DOHH2 (cell line): ENCODE data around the gene KCNN3.
A peak's percentile ranks its signal among the peaks of the same experiment; 100 is the strongest.

Source experiments
- H3F3A ChIP-seq: fragments of 200-600 bp; sonication (generic), shearing (Covaris generic); 2 replicates; pipeline ENCODE4 v1.6.0; 2016; ENCODE audit warnings: antibody characterized with exemption, mild to moderate bottlenecking; ENCODE audit not compliant: control insufficient read depth, insufficient read depth
- H3K27ac ChIP-seq: fragments of 200-600 bp; sonication (generic); 2 replicates; pipeline ENCODE4 v1.5.1; 2014; ENCODE audit warnings: low read depth, mild to moderate bottlenecking, low read length, moderate library complexity
- H3K27me3 ChIP-seq: fragments of 200-600 bp; sonication (generic); 2 replicates; pipeline ENCODE4 v1.6.1; 2014; ENCODE audit warnings: mild to moderate bottlenecking, low read length, mixed read lengths; ENCODE audit not compliant: control insufficient read depth
- H3K36me3 ChIP-seq: fragments of 200-600 bp; sonication (generic); 2 replicates; pipeline ENCODE4 v1.6.1; 2014; ENCODE audit warnings: mild to moderate bottlenecking, low read length, moderate library complexity, mixed read lengths; ENCODE audit not compliant: control insufficient read depth
- H3K4me1 ChIP-seq: fragments of 200-600 bp; sonication (generic); 2 replicates; pipeline ENCODE4 v1.6.1; 2014; ENCODE audit warnings: mild to moderate bottlenecking, low read length, mixed read lengths; ENCODE audit not compliant: control insufficient read depth
- H3K4me2 ChIP-seq: fragments of 200-600 bp; sonication (generic); 2 replicates; pipeline ENCODE4 v1.6.0; 2014; ENCODE audit warnings: mild to moderate bottlenecking, low read length, moderate library complexity
- H3K4me3 ChIP-seq: fragments of 200-600 bp; sonication (generic); 2 replicates; pipeline ENCODE4 v1.5.1; 2014; ENCODE audit warnings: mild to moderate bottlenecking, low read length, mixed read lengths
- H3K79me2 ChIP-seq: fragments of 200-600 bp; sonication (generic); 2 replicates; pipeline ENCODE4 v1.6.1; 2014; ENCODE audit warnings: mild to moderate bottlenecking, low read length, mixed read lengths; ENCODE audit not compliant: control insufficient read depth
- H3K9me2 ChIP-seq: fragments of 200-600 bp; sonication (generic); replicated peaks from 2 replicates; pipeline ENCODE4 v1.6.1; 2014; ENCODE audit warnings: mild to moderate bottlenecking, low read length, mixed read lengths; ENCODE audit not compliant: control insufficient read depth
- H3K9me3 ChIP-seq: fragments of 200-600 bp; sonication (generic); 2 replicates; pipeline ENCODE4 v1.6.1; 2014; ENCODE audit warnings: antibody characterized with exemption, low read length, mixed read lengths; ENCODE audit not compliant: control insufficient read depth, insufficient read depth
- H4K20me1 ChIP-seq: fragments of 200-600 bp; sonication (generic); 2 replicates; pipeline ENCODE4 v1.6.0; 2014; ENCODE audit warnings: low read depth, mild to moderate bottlenecking, antibody characterized with exemption, low read length, moderate library complexity; ENCODE audit not compliant: control insufficient read depth, insufficient read depth
- EZH2phosphoT487 ChIP-seq: fragments of 200-600 bp; sonication (generic); IDR thresholded peaks from 2 replicates; pipeline ENCODE4 v1.6.1; 2017; ENCODE audit warnings: borderline replicate concordance, mild to moderate bottlenecking, antibody characterized with exemption, low read length, moderate library complexity, mixed read lengths
- TF ChIP-seq, protein P1 (sequence below): fragments of 200-600 bp; sonication (generic); IDR thresholded peaks from one replicate; pipeline ENCODE4 v1.5.1; 2014; ENCODE audit warnings: antibody characterized with exemption, mild to moderate bottlenecking, low read depth, low read length; ENCODE audit not compliant: poor library complexity, severe bottlenecking

Gene KCNN3

DNA sequence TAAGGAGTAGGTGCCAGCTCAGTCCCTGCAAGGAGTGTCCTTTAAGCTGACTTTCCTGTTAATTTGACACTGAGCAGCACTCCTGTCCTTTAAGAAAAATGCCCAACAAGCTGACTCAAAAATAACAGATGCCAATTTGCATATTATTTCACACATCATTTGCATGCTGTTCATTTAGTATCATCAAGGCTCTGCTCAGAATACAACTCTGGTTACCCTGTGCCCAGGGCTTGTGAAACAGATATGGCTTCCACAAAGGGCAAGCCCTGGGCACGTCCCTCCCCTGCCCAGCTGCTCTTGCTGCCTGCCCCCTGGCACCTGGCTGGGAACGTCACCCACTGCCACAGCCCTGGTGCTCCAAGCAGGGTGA, 10.3 kb downstream of the KCNN3 start:
- Histone ChIP-seq H3K27ac (peak overlapping the region; percentile 98), H3K36me3 (peaks cover 42% of the 10 kb centered on the region), H4K20me1 (peaks cover 4% of the 10 kb centered on the region; the same call in 1 of the 2 replicates), H3K27me3 (no peaks in the 10 kb centered on the region), H3K9me3 (no peaks in the 10 kb centered on the region), H3K4me3 (peak overlapping the region; percentile 86), H3K9me2 (no peaks in the 10 kb centered on the region), H3K4me2 (peak overlapping the region; percentile 86), H3K4me1 (peaks cover 85% of the 10 kb centered on the region), H3F3A (peaks cover 40% of the 10 kb centered on the region), H3K79me2 (peaks cover 76% of the 10 kb centered on the region)
- no peak for TF ChIP-seq EZH2phosphoT487
- TF ChIP-seq, protein P1, sequence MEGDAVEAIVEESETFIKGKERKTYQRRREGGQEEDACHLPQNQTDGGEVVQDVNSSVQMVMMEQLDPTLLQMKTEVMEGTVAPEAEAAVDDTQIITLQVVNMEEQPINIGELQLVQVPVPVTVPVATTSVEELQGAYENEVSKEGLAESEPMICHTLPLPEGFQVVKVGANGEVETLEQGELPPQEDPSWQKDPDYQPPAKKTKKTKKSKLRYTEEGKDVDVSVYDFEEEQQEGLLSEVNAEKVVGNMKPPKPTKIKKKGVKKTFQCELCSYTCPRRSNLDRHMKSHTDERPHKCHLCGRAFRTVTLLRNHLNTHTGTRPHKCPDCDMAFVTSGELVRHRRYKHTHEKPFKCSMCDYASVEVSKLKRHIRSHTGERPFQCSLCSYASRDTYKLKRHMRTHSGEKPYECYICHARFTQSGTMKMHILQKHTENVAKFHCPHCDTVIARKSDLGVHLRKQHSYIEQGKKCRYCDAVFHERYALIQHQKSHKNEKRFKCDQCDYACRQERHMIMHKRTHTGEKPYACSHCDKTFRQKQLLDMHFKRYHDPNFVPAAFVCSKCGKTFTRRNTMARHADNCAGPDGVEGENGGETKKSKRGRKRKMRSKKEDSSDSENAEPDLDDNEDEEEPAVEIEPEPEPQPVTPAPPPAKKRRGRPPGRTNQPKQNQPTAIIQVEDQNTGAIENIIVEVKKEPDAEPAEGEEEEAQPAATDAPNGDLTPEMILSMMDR: no peak

DNA sequence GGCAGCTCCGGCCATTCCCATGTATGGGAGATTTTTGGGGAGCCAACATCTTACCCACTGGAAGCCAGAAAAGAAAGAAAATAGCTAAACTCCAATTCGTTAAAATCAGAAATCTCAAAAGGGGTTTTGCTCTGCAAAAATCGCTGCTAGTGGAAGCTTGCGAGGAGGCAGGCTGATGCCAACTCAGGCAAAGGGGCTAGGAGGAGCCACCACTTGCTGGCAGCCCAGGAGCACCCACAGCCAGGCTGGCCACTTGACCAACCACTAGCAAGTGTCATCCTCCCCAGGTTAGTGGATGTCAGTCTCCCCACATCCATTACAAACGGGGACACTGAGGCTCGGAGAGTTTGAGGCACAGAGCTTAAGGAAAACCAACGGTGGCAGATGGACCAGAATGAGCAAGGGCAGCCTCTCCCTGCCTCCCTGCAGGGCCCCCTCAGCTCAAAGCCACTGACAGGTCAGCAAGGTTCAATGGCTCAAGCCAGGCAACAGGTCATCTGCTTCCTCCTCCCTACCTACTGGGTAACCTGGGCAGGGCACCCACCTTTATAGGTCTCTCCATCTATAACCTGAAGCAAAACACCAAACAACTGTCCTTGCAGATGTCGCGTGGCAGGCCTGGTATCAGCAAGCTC, 10.8 kb downstream of the KCNN3 start:
- TF ChIP-seq, protein P1: no peak
- no peak for TF ChIP-seq EZH2phosphoT487

DNA sequence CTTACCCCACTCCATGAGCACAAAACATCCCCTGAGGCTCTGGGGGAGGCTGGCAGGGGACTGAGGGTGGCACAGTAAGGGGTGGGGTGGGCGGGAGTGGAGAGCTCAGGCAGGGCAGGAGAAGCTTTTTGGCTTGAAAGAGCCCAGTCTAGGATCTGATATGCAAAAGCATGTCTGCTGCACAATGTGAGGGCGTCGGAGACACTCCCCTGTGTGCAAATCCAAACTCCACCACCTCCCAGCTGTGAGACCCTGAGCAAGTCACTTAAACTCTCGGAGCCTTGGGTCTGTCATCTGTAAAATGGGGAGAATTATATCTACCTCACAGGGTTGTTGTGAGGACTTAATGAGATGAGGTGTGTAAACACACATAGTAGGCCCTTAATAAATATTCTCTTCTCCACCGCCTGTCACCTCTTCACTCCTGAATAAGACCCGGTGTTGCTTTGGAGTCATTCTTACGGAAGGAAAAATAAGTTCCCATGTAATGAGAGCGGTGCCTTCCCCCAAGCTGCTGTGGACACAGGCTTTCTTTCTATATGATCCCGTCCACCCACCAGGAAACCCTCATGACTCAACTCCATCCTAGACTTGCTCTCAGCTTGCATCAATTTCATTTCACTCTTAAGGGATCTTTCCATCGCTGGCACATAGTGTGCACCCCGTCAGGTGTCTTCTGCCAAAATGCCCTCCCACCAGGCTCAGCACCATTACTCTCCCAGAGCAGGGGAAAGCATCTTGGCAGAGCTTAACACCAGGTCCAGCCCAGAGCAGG, 12.5 kb downstream of the KCNN3 start:
- no peaks in the 10 kb centered on the region for H3K9me2 ChIP-seq
- peaks cover 42% of the 10 kb centered on the region for H3K36me3 ChIP-seq
- H3K4me2 ChIP-seq: peak overlapping the region; percentile 86
- peaks cover 63% of the 10 kb centered on the region for H3K4me1 ChIP-seq
- H3K79me2 ChIP-seq: peaks cover 88% of the 10 kb centered on the region
- H3K9me3 ChIP-seq: no peaks in the 10 kb centered on the region
- peaks cover 4% of the 10 kb centered on the region; the same call in 1 of the 2 replicates for H4K20me1 ChIP-seq
- H3K4me3 ChIP-seq: peak overlapping the region; percentile 86
- TF ChIP-seq, protein P1: no peak
- TF ChIP-seq EZH2phosphoT487: no peak
- H3K27me3 ChIP-seq: no peaks in the 10 kb centered on the region
- H3K27ac ChIP-seq: peak overlapping the region; percentile 98
- peaks cover 23% of the 10 kb centered on the region for H3F3A ChIP-seq

More for the DNA sequence above, 10.8 kb downstream of the KCNN3 start:
- H3K9me3 ChIP-seq: no peaks in the 10 kb centered on the region
- H4K20me1 ChIP-seq: peaks cover 4% of the 10 kb centered on the region; the same call in 1 of the 2 replicates
- peaks cover 80% of the 10 kb centered on the region for H3K4me1 ChIP-seq
- peaks cover 35% of the 10 kb centered on the region for H3F3A ChIP-seq
- no peaks in the 10 kb centered on the region for H3K27me3 ChIP-seq
- peak overlapping the region; percentile 86 for H3K4me3 ChIP-seq
- H3K36me3 ChIP-seq: peaks cover 42% of the 10 kb centered on the region
- peak overlapping the region; percentile 86 for H3K4me2 ChIP-seq
- peaks cover 79% of the 10 kb centered on the region for H3K79me2 ChIP-seq
- no peaks in the 10 kb centered on the region for H3K9me2 ChIP-seq
- peak overlapping the region; percentile 98 for H3K27ac ChIP-seq
